CD4-positive, alpha-beta memory T cell (primary cell): ENCODE results near the gene CCR2. TPM values are rescaled to one million over a fixed set of nuclear protein-coding genes. Genes with fewer than 3 reads are reported as not detected.

ENCODE experiments used
- CTCF ChIA-PET: fragments of 350-600 bp; sonication (Branson Sonifier 250); formaldehyde crosslinking; loops from one replicate; lab custom pipeline; 2021; ENCODE audit warnings: inconsistent platforms; ENCODE audit not compliant: partially characterized antibody; lab: Charles Lee
- POLR2A ChIA-PET: fragments of 350-600 bp; sonication (Branson Sonifier 250); formaldehyde crosslinking; loops from one replicate; lab custom pipeline; 2021; ENCODE audit not compliant: partially characterized antibody; lab: Charles Lee
- DNase-seq, 5 donors: peaks; one replicate each; pipeline versions ENCODE4 v3.0.0 to v3.0.0-alpha.2; 2020 to 2022; ENCODE audit warnings: mixed read lengths in 1 of 5
- H3K27ac ChIP-seq: one replicate; pipeline ENCODE4 v1.7.0; 2013; ENCODE audit warnings: low read depth, low read length
- H3K27me3 ChIP-seq: 2 replicates; pipeline ENCODE4 v1.7.0; 2013; ENCODE audit warnings: mild to moderate bottlenecking, low read length, moderate library complexity; ENCODE audit not compliant: insufficient read depth
- H3K36me3 ChIP-seq: 2 replicates; pipeline ENCODE4 v1.7.0; 2013; ENCODE audit warnings: mild to moderate bottlenecking, low read length, moderate library complexity; ENCODE audit not compliant: insufficient read depth
- H3K4me1 ChIP-seq: 2 replicates; pipeline ENCODE4 v1.7.0; 2013; ENCODE audit warnings: mild to moderate bottlenecking, low read length, moderate library complexity; ENCODE audit not compliant: insufficient read depth
- H3K4me3 ChIP-seq, 2 donors: one replicate each; pipeline ENCODE4 v1.7.0; 2013; ENCODE audit warnings: low read length in 2 of 2, mild to moderate bottlenecking in 1 of 2
- H3K9me3 ChIP-seq, 2 donors: one replicate each; pipeline ENCODE4 v1.7.0; 2013; ENCODE audit warnings: low read length in 2 of 2, control low read depth in 1 of 2; ENCODE audit not compliant: control insufficient read depth in 1 of 2
- H3K27ac Mint-ChIP-seq, 7 donors: one replicate each; pipeline ENCODE4 v1.8.0; 2020 to 2021; ENCODE audit warnings: mixed read lengths in 7 of 7, mild to moderate bottlenecking in 6 of 7, inconsistent platforms in 3 of 7, moderate library complexity in 3 of 7
- H3K27me3 Mint-ChIP-seq, 2 donors: one replicate each; pipeline ENCODE4 v1.8.0; 2020 to 2021; ENCODE audit warnings: mixed read lengths in 2 of 2
- H3K36me3 Mint-ChIP-seq, 2 donors: one replicate each; pipeline ENCODE4 v1.8.0; 2020 to 2021; ENCODE audit warnings: mixed read lengths in 2 of 2, inconsistent platforms in 1 of 2, mild to moderate bottlenecking in 1 of 2
- H3K4me1 Mint-ChIP-seq, 4 donors: one replicate each; pipeline ENCODE4 v1.8.0; 2020 to 2021; ENCODE audit warnings: mixed read lengths in 4 of 4, mild to moderate bottlenecking in 1 of 4
- H3K4me3 Mint-ChIP-seq, 8 donors: one replicate each; pipeline ENCODE4 v1.8.0; 2020 to 2021; ENCODE audit warnings: mixed read lengths in 8 of 8, mild to moderate bottlenecking in 7 of 8, moderate library complexity in 6 of 8, inconsistent platforms in 3 of 8
- H3K9me3 Mint-ChIP-seq, 8 donors: one replicate each; pipeline ENCODE4 v1.8.0; 2020 to 2021; ENCODE audit warnings: mixed read lengths in 8 of 8, mild to moderate bottlenecking in 5 of 8, inconsistent platforms in 3 of 8, moderate library complexity in 1 of 8
- intact Hi-C: fragments of 100-400 bp; cut with micrococcal nuclease; formaldehyde crosslinking; loops from one replicate; pipeline ENCODE4 v1.15.1; 2023
- polyA plus RNA-seq, 2 donors: library from polyadenylated mRNA; unstranded; fragments of 300-500 nt; fragmentation: Illumina TruSeq; gene quantifications; one replicate each; pipeline ENCODE4 v1.2.3, GENCODE V29; 2021
- total RNA-seq, 2 experiments: library from RNA; stranded (reverse); gene quantifications; one replicate each; pipeline ENCODE4 v1.2.3, GENCODE V29; 2021

The CCR2 gene
- total and polyA plus RNA-seq, 4 experiments from 2014 or later: 16.3 to 64.7 (median 29.0) TPM

DNA sequence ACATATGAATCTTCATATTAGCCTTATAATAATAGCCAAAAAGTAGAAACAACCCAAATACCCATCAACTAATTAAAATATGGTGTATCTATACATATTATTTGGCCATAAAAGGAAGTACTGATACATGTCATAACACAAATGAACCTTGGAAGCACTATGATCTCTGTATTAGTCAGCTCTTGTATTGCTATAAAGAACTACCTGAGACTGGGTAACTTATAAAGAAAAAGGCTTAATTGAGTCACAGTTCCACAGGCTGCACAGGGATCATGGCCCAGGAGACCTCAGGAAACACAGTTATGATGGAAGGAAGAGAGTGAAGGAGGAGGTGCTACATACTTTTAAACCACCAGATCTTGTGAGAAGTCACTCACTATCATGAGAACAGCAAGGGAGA, 16.0 kb upstream of the CCR2 start:
- Mint-ChIP-seq H3K36me3 (peaks cover 6 to 16% of the 10 kb centered on the region in 2 donors), H3K9me3 (peaks cover 2 to 34% (median 23%) of the 10 kb centered on the region in 8 donors), H3K4me3 (no peak overlapping the region), H3K27me3 (no peaks in the 10 kb centered on the region), H3K27ac (no peak overlapping the region), H3K4me1 (peaks cover 6 to 19% (median 11%) of the 10 kb centered on the region in 4 donors)
- intact Hi-C loops: no loop called here
- peaks cover 9% of the 10 kb centered on the region for H3K4me1 ChIP-seq
- peaks cover 7% of the 10 kb centered on the region in 2 donors for H3K9me3 ChIP-seq
- POLR2A ChIA-PET: no interaction called here
- H3K27ac ChIP-seq: no peak overlapping the region
- DNase-seq: no peak
- H3K27me3 ChIP-seq: no peaks in the 10 kb centered on the region
- CTCF ChIA-PET: interaction anchor here (1.2 to 4.5 kb wide), 2 partner anchors 32 to 151 kb away, joined by 3 to 17 read pairs; partner anchors contain the start of gene CCR5
- H3K36me3 ChIP-seq: no peaks in the 10 kb centered on the region
- H3K4me3 ChIP-seq: no peak overlapping the region

DNA sequence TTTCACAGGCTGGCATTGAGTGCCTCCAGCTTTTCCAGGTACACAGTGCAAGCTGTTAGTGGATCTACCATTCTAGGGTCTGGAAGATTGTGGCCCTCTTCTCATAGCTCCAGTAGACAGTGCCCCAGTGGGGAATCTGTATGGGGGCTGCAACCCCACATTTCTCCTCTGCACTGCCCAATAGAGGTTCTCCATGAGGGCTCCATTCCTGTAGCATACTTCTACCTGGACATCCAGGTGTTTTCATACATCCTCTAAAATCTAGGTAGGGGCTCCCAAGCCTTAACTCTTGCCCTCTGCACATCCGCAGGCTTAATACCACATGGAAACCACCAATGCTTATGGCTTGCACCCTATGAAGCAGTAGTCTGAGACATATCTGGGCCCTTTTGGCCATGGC, 15.1 kb upstream of the CCR2 start:
- Histone ChIP-seq H3K4me1 (peaks cover 9% of the 10 kb centered on the region), H3K36me3 (no peaks in the 10 kb centered on the region), H3K27me3 (no peaks in the 10 kb centered on the region), H3K4me3 (peak overlapping the region in 1 of 2 donors; percentile 22), H3K9me3 (peaks cover 7% of the 10 kb centered on the region in 2 donors), H3K27ac (no peak overlapping the region)
- intact Hi-C loops: no loop called here
- Mint-ChIP-seq H3K27ac (no peak overlapping the region), H3K27me3 (no peaks in the 10 kb centered on the region), H3K9me3 (peaks cover 2 to 34% (median 23%) of the 10 kb centered on the region in 8 donors), H3K4me1 (peaks cover 4 to 15% (median 7%) of the 10 kb centered on the region in 4 donors), H3K36me3 (peaks cover 6 to 16% of the 10 kb centered on the region in 2 donors), H3K4me3 (no peak overlapping the region)
- DNase-seq: no peak
- POLR2A ChIA-PET: no interaction called here
- CTCF ChIA-PET: interaction anchor here (1.2 to 4.5 kb wide), 2 partner anchors 31 to 150 kb away, joined by 3 to 17 read pairs; partner anchors contain the start of gene CCR5

DNA sequence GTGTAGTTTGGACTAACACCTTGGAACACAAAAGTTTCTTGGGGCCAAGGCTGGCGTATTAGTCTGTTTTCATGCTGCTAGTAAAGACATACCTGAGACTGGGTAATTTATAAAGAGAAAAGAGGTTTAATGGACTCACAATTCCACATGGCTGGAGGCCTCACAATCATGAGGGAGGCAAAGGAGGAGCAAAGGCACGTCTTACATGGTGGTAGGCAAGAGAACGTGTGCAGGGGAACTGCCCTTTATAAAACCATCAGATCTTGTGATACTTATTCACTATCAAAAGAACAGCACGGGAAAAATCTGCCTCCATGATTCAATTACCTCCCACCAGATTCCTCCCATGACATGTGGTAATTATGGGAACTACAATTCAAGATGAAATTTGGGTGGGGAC, 9.4 kb upstream of the CCR2 start:
- no peaks in the 10 kb centered on the region for H3K27me3 Mint-ChIP-seq
- CTCF ChIA-PET: no interaction called here
- peaks cover 13 to 27% (median 24%) of the 10 kb centered on the region in 4 donors for H3K4me1 Mint-ChIP-seq
- Histone ChIP-seq H3K4me1 (peaks cover 19% of the 10 kb centered on the region), H3K4me3 (no peak overlapping the region), H3K9me3 (no peaks in the 10 kb centered on the region), H3K27ac (no peak overlapping the region), H3K27me3 (no peaks in the 10 kb centered on the region), H3K36me3 (no peaks in the 10 kb centered on the region)
- H3K4me3 Mint-ChIP-seq: no peak overlapping the region
- intact Hi-C loops: no loop called here
- peaks cover 0 to 6% of the 10 kb centered on the region in 2 donors for H3K36me3 Mint-ChIP-seq
- no peak for DNase-seq
- H3K27ac Mint-ChIP-seq: no peak overlapping the region
- peaks cover 0 to 22% (median 7%) of the 10 kb centered on the region in 8 donors for H3K9me3 Mint-ChIP-seq
- POLR2A ChIA-PET: no interaction called here

DNA sequence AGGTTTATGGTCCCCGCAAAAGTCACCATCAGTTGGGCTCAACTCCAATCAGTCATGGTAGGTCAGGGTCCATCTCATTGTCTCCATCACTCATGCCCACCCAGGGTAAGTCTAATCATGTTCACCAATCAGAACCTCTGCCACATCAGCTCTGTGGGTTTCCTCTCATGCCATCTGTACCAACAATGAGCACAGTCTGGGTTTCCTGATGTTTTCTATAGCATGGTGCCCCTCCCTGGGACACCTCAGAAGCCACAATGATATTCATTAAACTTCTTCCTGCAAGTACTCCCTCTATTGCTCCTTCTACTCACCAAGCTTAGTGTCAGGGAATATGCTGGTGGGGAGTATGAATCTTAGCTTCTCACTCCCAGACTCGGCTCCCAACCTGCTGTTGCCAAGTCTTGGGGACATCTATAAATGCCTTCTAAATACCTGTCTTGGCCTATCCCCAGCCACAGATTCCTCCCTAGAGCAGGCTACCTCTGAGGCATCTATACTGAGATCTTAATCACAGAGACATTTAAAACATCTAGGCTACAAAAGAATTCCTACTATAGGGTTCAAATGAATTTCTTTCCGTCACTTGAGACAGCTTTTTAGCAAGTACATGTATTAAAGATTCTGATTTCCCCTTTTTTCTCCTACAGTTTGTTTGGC, 5.0 kb upstream of the CCR2 start:
- H3K36me3 ChIP-seq: no peaks in the 10 kb centered on the region
- Mint-ChIP-seq H3K27me3 (no peaks in the 10 kb centered on the region), H3K9me3 (peaks cover 0 to 15% (median under 1%) of the 10 kb centered on the region in 8 donors), H3K4me1 (peaks cover 47 to 71% (median 64%) of the 10 kb centered on the region in 4 donors), H3K27ac (peak overlapping the region; percentile 65 to 91 (median 88)), H3K36me3 (peaks cover 0 to 3% of the 10 kb centered on the region in 2 donors), H3K4me3 (peak overlapping the region; percentile 53 to 82 (median 71))
- ChIA-PET CTCF (interaction anchor here (0.8 to 9.4 kb wide), 5 partner anchors 11 to 75 kb away, joined by 3 to 91 read pairs (median 5); partner anchors contain the start of gene CCR5), POLR2A (interaction anchor here (0.6 to 9.7 kb wide), 5 partner anchors 14 to 73 kb away, joined by 3 to 109 read pairs (median 4); partner anchors contain the start of gene CCR5)
- peak overlapping the region; percentile 10 for H3K27ac ChIP-seq
- H3K27me3 ChIP-seq: no peaks in the 10 kb centered on the region
- no peaks in the 10 kb centered on the region for H3K9me3 ChIP-seq
- no peak for DNase-seq
- intact Hi-C loops: loop anchor here (1.0 to 2.0 kb wide), 2 partner anchors 10 to 20 kb away; no protein-coding TSS in a partner anchor
- peak overlapping the region; percentile 18 to 19 for H3K4me3 ChIP-seq
- H3K4me1 ChIP-seq: peaks cover 64% of the 10 kb centered on the region

DNA sequence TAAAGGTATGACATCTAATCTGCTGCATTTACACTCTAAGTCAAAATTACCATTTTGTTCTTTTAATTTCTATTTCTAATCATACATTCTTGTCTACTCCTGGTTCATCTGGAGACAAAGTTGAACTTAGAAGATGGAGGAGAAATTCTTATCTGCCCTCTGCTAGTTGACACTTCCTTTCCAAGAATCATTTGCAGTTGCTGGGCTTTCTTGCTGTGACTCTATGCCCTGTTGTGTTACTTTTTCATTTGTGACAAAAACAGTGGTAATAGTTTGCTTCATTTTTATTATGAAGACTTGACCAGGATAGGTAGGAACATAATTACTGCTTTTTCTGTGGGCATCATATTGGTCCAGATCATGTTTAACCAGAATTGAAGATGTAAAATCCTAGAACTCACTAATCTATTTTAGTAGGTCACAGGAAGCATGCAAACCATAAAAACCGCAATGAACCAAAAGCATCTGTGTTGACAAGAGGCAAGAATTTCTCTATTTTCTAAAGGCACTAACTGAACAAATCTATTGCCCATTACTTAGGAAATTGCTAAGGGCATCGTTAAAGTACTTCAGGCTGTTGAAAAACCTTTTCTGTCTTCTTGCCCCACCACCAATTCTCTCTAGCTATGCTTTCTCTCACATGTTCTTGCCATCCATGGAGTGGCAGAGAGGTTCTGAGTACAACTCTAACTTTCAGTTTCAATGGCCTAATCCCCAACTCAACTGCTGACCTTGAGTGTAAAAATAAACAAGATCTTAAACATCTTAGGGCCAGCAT, 4.2 kb upstream of the CCR2 start:
- H3K9me3 ChIP-seq: no peaks in the 10 kb centered on the region
- peak overlapping the region; percentile 53 to 82 (median 71) for H3K4me3 Mint-ChIP-seq
- peaks cover 0 to 7% of the 10 kb centered on the region in 2 donors for H3K36me3 Mint-ChIP-seq
- no peaks in the 10 kb centered on the region for H3K36me3 ChIP-seq
- CTCF ChIA-PET: interaction anchor here (0.8 to 9.4 kb wide), 6 partner anchors 10 to 73 kb away, joined by 3 to 91 read pairs (median 4); partner anchors contain the start of gene CCR5
- intact Hi-C loops: loop anchor here (1.0 to 2.0 kb wide), 2 partner anchors 10 to 19 kb away; no protein-coding TSS in a partner anchor
- H3K27me3 ChIP-seq: no peaks in the 10 kb centered on the region
- no peak overlapping the region for H3K4me3 ChIP-seq
- H3K27me3 Mint-ChIP-seq: no peaks in the 10 kb centered on the region
- peaks cover 70% of the 10 kb centered on the region for H3K4me1 ChIP-seq
- peaks cover 0 to 15% (median under 1%) of the 10 kb centered on the region in 8 donors for H3K9me3 Mint-ChIP-seq
- POLR2A ChIA-PET: interaction anchor here (0.8 to 9.7 kb wide), 7 partner anchors 10 to 73 kb away, joined by 3 to 109 read pairs (median 3); partner anchors contain the start of gene CCR5
- peak overlapping the region; percentile 65 to 91 (median 88) for H3K27ac Mint-ChIP-seq
- H3K4me1 Mint-ChIP-seq: peaks cover 49 to 78% (median 69%) of the 10 kb centered on the region in 4 donors
- peak overlapping the region; percentile 10 for H3K27ac ChIP-seq
- peak; percentile 37 to 57 (median 54) for DNase-seq

DNA sequence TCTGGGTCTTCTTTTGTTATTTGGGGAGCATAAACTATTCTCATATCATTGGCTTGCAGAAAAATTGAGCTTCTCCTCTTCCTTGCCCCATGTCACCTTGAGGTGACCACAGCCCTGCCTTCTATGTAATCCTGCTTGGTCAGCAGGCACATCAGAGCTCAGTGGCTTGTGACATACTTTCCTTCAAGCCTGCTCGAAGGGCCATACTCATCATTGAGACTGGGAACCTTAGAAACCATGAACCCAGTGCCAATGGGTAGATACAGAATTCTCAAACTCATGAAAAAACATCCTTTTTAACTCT, 3.7 kb upstream of the CCR2 start:
- Mint-ChIP-seq H3K4me1 (peaks cover 52 to 84% (median 73%) of the 10 kb centered on the region in 4 donors), H3K4me3 (peak overlapping the region; percentile 53 to 82 (median 71)), H3K27ac (peak overlapping the region; percentile 65 to 91 (median 88)), H3K36me3 (peaks cover 0 to 11% of the 10 kb centered on the region in 2 donors), H3K27me3 (no peaks in the 10 kb centered on the region), H3K9me3 (peaks cover 0 to 15% (median under 1%) of the 10 kb centered on the region in 8 donors)
- Histone ChIP-seq H3K4me1 (peaks cover 74% of the 10 kb centered on the region), H3K27me3 (no peaks in the 10 kb centered on the region), H3K4me3 (no peak overlapping the region), H3K9me3 (no peaks in the 10 kb centered on the region), H3K27ac (peak overlapping the region; percentile 1), H3K36me3 (no peaks in the 10 kb centered on the region)
- intact Hi-C loops: no loop called here
- no peak for DNase-seq
- ChIA-PET CTCF (interaction anchor here (1.3 to 9.4 kb wide), 4 partner anchors 10 to 70 kb away, joined by 3 to 91 read pairs (median 6); partner anchors contain the start of gene CCR5), POLR2A (interaction anchor here (0.8 to 9.7 kb wide), 8 partner anchors 9 to 74 kb away, joined by 3 to 109 read pairs (median 3); partner anchors contain the start of gene CCR5)
